Transverse colon (tissue), 4 donors: ENCODE data around the gene PAX1. TPM values are rescaled to one million over a fixed set of nuclear protein-coding genes. Genes with fewer than 3 reads are reported as not detected.

Source experiments
- DNase-seq: peaks from one replicate; pipeline ENCODE4 v3.0.0-alpha.2; 2019
- H3K27ac ChIP-seq, 4 donors: fragments of 200-600 bp; sonication (generic); 2 replicates each; pipeline ENCODE4 v1.5.1; 2016 to 2018; ENCODE audit warnings: inconsistent platforms in 4 of 4
- H3K27me3 ChIP-seq: fragments of 200-600 bp; sonication (generic); 2 replicates; pipeline ENCODE4 v1.5.1; 2017; ENCODE audit warnings: inconsistent platforms
- H3K36me3 ChIP-seq, 4 donors: fragments of 200-600 bp; sonication (generic); 2 replicates each; pipeline ENCODE4 v1.5.1; 2017 to 2019; ENCODE audit warnings: inconsistent platforms in 4 of 4
- H3K4me1 ChIP-seq, 4 donors: fragments of 200-600 bp; sonication (generic); 2 replicates each; pipeline ENCODE4 v1.5.1; 2017 to 2020; ENCODE audit warnings: inconsistent platforms in 4 of 4
- H3K4me3 ChIP-seq, 4 donors: fragments of 200-600 bp; sonication (generic); 1 replicate in 1 of 4; 2 replicates in 3 of 4; pipeline versions ENCODE4 v1.5.1 to v1.6.1; 2017 to 2019; ENCODE audit warnings: inconsistent platforms in 4 of 4
- H3K9me3 ChIP-seq, 2 donors: fragments of 200-600 bp; sonication (generic); 2 replicates each; pipeline ENCODE4 v1.5.1; 2017 to 2019; ENCODE audit warnings: inconsistent platforms in 2 of 2
- EP300 ChIP-seq: sonication (generic); formaldehyde crosslinking; IDR thresholded peaks from one replicate; pipeline ENCODE4 v1.6.1; 2017; ENCODE audit warnings: antibody characterized with exemption, low read depth
- POLR2A ChIP-seq: fragments of 450-650 bp; IDR thresholded peaks from one replicate; pipeline ENCODE4 v1.6.1; 2016; ENCODE audit warnings: antibody characterized with exemption, mild to moderate bottlenecking, moderate library complexity
- POLR2AphosphoS5 ChIP-seq, 3 donors: sonication (generic); formaldehyde crosslinking; IDR thresholded peaks; one replicate each; pipeline ENCODE4 v1.6.1; 2016; ENCODE audit warnings: antibody characterized with exemption in 3 of 3
- WGBS, 2 donors: methylation state at CpG; one replicate each; pipeline ENCODE4 v1.1.5; 2018; ENCODE audit warnings: low coverage in 1 of 2; 5-methylcytosine and 5-hydroxymethylcytosine counted together
- in situ Hi-C, 4 donors: fragments of 200-750 bp; cut with MboI; loops; one replicate each; pipeline versions ENCODE4 v1.15.0 to v1.15.1; 2017; ENCODE audit warnings: low sequenced_read_pairs in 3 of 4, low pct_ligation_motif_present in 1 of 4, low pct_unique_long_range_greater_than_20kb in 1 of 4
- intact Hi-C: fragments of 100-400 bp; cut with DNase I; formaldehyde crosslinking; loops from one replicate; pipeline ENCODE4 v1.15.1; 2023; ENCODE audit warnings: low total_unique reads
- total RNA-seq, 4 donors: library from RNA; depleted of rRNA; stranded (reverse); fragments of >200 nt; gene quantifications; one replicate each; pipeline ENCODE4 v1.1.0, GENCODE V29; 2016
- TF ChIP-seq, protein P1 (sequence below), 5 experiments: fragments of 200-600 bp in 3 of 5; fragments of 450-650 bp in 2 of 5; sonication (generic) in 3 of 5; IDR thresholded peaks; 1 replicate in 2 of 5; 2 replicates in 3 of 5; pipeline ENCODE4 v1.5.1; 2016 to 2017; ENCODE audit warnings: antibody characterized with exemption in 5 of 5, inconsistent platforms in 3 of 5, mild to moderate bottlenecking in 2 of 5, moderate library complexity in 1 of 5

The PAX1 gene
- total RNA-seq, 4 donors from 2014 or later: not detected

DNA sequence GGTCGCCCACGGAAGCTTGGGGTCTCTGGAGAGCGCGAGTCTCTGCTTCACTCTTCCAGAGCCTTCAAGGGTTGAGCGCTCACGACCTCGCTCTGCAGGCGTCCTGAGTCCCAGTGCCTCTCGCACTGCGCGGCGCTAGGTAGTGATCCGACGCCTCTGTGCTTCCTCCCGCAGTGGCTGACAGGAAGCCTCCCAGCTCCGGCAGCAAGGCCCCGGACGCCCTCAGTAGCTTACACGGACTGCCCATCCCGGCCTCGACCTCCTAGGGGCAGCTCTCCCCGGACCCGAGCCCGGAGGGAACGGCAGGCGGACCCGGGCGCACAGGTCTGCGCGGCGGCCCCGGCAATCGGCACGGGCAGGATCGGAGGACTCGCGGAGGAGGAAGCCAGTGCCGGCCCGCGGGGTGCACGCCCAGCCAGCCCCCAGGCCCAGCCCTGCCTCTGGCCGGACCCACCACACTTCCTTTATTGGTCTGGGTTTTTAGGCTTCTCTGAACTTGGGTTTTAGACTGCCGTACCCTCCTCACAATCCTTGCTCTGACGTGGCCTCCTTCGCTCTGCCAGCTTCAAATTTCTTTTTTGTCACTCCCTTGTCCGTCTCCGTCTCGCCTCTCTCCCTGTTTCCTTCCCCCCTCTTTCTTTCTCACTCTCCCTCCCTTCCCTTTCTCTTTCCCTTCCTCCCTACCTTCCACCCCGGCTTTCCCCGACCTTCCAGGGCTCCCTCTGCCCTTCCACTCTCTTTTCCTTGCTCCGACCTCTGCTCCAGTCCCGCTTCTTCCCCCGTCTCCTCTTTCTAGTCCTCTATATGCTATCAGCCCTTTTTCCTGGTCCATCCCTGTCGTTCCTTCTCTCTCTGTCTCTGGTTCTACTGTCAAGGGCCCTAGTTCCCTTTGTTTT, 9.1 kb downstream of the PAX1 start:
- WGBS, 2 donors: 9 to 10% methylated on average over 6 to 51 of the region's 54 CpGs
- Histone ChIP-seq H3K27ac (no peak overlapping the region), H3K27me3 (peaks cover 93% of the 10 kb centered on the region), H3K9me3 (no peaks in the 10 kb centered on the region), H3K4me1 (no peaks in the 10 kb centered on the region), H3K4me3 (no peak overlapping the region), H3K36me3 (no peaks in the 10 kb centered on the region)
- in situ Hi-C loops: loop anchor here in 1 of 4 donors (25.0 kb wide), 1 partner anchor 598 kb away; no protein-coding TSS in a partner anchor
- TF ChIP-seq EP300: no peak
- TF ChIP-seq POLR2A: no peak
- no peak for TF ChIP-seq POLR2AphosphoS5 (IDR thresholded peaks at IDR 0.05)
- TF ChIP-seq, protein P1, sequence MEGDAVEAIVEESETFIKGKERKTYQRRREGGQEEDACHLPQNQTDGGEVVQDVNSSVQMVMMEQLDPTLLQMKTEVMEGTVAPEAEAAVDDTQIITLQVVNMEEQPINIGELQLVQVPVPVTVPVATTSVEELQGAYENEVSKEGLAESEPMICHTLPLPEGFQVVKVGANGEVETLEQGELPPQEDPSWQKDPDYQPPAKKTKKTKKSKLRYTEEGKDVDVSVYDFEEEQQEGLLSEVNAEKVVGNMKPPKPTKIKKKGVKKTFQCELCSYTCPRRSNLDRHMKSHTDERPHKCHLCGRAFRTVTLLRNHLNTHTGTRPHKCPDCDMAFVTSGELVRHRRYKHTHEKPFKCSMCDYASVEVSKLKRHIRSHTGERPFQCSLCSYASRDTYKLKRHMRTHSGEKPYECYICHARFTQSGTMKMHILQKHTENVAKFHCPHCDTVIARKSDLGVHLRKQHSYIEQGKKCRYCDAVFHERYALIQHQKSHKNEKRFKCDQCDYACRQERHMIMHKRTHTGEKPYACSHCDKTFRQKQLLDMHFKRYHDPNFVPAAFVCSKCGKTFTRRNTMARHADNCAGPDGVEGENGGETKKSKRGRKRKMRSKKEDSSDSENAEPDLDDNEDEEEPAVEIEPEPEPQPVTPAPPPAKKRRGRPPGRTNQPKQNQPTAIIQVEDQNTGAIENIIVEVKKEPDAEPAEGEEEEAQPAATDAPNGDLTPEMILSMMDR (IDR thresholded peaks at IDR 0.05): no peak
- DNase-seq: no peak
- intact Hi-C loops: no loop called here

DNA sequence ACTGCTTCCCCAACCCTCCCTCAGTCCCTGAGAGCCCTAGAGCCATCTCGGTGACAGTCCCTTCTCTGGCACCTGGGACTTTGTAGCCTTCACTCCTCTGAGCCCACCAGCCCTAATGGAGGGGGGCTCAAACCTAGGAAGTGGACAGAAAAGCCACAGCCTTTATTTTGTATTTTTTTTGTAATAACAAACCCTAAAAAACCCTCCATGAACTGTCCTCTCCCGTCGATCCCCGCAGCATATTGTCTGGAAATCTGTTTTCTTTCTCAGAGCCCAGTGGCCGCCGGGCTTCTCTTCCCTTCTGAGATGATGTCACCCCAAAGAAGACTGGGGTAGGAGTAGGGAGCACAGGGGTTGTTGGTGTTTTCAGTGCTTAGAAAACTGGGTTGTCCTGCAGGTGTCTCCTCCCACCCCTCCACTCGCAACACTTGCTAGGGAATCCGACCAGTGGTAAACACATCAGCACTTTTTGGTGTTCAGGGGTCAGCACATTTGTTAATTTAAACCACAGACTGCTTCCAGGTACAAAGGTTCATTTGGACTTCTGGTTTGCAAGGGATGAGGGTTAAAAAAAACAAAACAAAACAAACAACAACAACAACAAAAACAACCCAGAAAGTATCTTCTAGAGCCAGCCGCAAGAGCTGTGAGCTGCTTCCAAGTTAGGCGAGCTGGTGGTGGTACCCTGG, 9.9 kb downstream of the PAX1 start:
- WGBS, 2 donors: 14 to 15% methylated on average over 5 to 10 of the region's 10 CpGs
- in situ Hi-C loops: loop anchor here in 1 of 4 donors (25.0 kb wide), 1 partner anchor 597 kb away; no protein-coding TSS in a partner anchor
- intact Hi-C loops: no loop called here

DNA sequence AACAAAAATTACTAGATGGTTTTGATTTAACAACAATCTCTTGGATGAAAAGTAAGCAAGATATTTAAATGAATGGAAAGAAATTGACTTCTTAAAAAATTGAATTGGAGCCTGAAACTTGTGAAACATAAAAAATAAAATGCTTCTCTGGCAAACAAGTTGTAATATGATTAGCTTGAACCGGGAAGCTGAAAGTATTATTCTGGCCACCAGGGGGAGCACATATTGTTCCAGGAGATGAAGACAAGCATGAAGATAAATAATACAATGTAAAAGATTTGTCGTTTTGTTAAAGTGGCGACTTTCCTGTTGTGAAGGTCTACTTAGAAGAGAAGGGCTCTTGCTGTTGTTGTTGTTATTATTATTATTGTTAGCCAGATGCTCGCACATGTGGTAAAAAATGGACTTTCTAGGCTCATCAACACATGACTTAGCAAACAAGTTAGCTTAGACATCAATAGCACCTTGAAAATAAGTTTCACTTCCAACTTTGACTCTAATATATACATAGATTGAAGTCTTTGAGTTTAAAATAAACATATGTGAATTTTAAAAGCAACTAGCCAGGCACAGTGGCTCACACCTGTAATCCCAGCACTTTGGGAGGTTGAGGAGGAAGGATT, 14.2 kb downstream of the PAX1 start:
- Histone ChIP-seq H3K27ac (no peak overlapping the region), H3K36me3 (no peaks in the 10 kb centered on the region), H3K4me3 (no peak overlapping the region), H3K27me3 (peaks cover 43% of the 10 kb centered on the region), H3K9me3 (no peaks in the 10 kb centered on the region), H3K4me1 (no peaks in the 10 kb centered on the region)
- intact Hi-C loops (no loop called here), in situ Hi-C loops (loop anchor here in 1 of 4 donors (25.0 kb wide), 1 partner anchor 593 kb away; no protein-coding TSS in a partner anchor)
- no peak for TF ChIP-seq EP300
- no peak for TF ChIP-seq POLR2AphosphoS5 (IDR thresholded peaks at IDR 0.05)
- TF ChIP-seq POLR2A: no peak
- TF ChIP-seq, protein P1 (IDR thresholded peaks at IDR 0.05): peak; percentile 55 to 83 (median 75)
- DNase-seq: peak; percentile 47
- 7% methylated on average over 4 of the region's 4 CpGs for WGBS, 2 donors

More for the DNA sequence above, 9.9 kb downstream of the PAX1 start:
- Histone ChIP-seq H3K4me1 (no peaks in the 10 kb centered on the region), H3K9me3 (no peaks in the 10 kb centered on the region), H3K27ac (no peak overlapping the region), H3K4me3 (no peak overlapping the region), H3K27me3 (peaks cover 86% of the 10 kb centered on the region), H3K36me3 (no peaks in the 10 kb centered on the region)
- no peak for TF ChIP-seq POLR2A
- TF ChIP-seq, protein P1 (IDR thresholded peaks at IDR 0.05): no peak
- TF ChIP-seq EP300: no peak
- TF ChIP-seq POLR2AphosphoS5 (IDR thresholded peaks at IDR 0.05): no peak
- DNase-seq: no peak

DNA sequence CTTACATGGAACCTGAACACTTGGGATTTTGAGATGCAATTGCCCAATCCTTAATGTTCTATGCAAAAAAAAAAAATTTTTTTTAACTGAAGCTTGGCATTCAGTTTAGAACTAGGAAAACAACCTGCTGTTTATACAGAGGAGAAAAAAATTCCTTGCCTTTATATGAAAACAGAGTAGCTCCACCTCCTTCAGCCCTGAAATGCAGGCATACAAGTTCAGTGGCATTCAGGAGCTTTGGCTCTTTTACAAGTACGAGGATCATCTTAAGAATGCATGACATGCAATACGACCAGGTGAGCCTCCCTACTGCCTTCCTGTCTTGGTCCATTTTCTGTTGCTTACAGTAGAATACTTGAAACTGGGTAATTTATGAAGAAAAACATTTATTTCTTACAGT, 20.4 kb downstream of the PAX1 start:
- intact Hi-C loops: no loop called here

More for the DNA sequence above, 20.4 kb downstream of the PAX1 start:
- TF ChIP-seq, protein P1 (IDR thresholded peaks at IDR 0.05): no peak
- TF ChIP-seq POLR2A (no peak), POLR2AphosphoS5 (IDR thresholded peaks at IDR 0.05) (no peak), EP300 (no peak)
- Histone ChIP-seq H3K36me3 (no peaks in the 10 kb centered on the region), H3K4me3 (no peak overlapping the region), H3K27ac (no peak overlapping the region), H3K27me3 (no peaks in the 10 kb centered on the region), H3K9me3 (no peaks in the 10 kb centered on the region), H3K4me1 (no peaks in the 10 kb centered on the region)
- in situ Hi-C loops: no loop called here
- WGBS, 2 donors: 40 to 43% methylated on average over 2 of the region's 2 CpGs
- no peak for DNase-seq
